LNCaP clone FGC (cell line): ENCODE results near the gene RAB21.

Source experiments
- DNase-seq: peaks from one replicate; pipeline ENCODE4 v3.0.0-alpha.2; 2011; ENCODE audit warnings: low read depth
- H3K4me3 ChIP-seq: 2 replicates; pipeline ENCODE4 v1.5.1; 2011; ENCODE audit warnings: mild to moderate bottlenecking, low read depth, low read length, control low read depth
- CTCF ChIP-seq: IDR thresholded peaks from 2 replicates; pipeline ENCODE4 v1.5.1; 2012; ENCODE audit warnings: mild to moderate bottlenecking; ENCODE audit not compliant: control insufficient read depth, insufficient read depth; ENCODE audit errors: extremely low read depth

The RAB21 gene

GRCh38 chr12:71754461-71755145 lies at the start of gene RAB21:
Gene RAB21, plus strand, starts transcription at chr12:71754863. Its CDS starts 267 bp downstream, at chr12:71755130.
- TF ChIP-seq CTCF, result no peak
- DNase-seq, result peak; percentile 87
- peak within 1 kb of the TSS; percentile 93 for H3K4me3 ChIP-seq

- H3K4me3 ChIP-seq, result no peak overlapping the region
These were observed 49.7 kb upstream of the RAB21 start for GRCh38 chr12:71704920-71705319.

GRCh38 chr12:71708658-71709057 lies 46.0 kb upstream of the RAB21 start:
- no peak overlapping the region for H3K4me3 ChIP-seq
- TF ChIP-seq CTCF, result no peak
- DNase-seq, result no peak

More at GRCh38 chr12:71704920-71705319, 49.7 kb upstream of the RAB21 start:
- no peak for DNase-seq
- no peak for TF ChIP-seq CTCF

- no peak for TF ChIP-seq CTCF
- no peak overlapping the region for H3K4me3 ChIP-seq
- DNase-seq, result no peak
These were observed 44.2 kb upstream of the RAB21 start for GRCh38 chr12:71710276-71711125.

- H3K4me3 ChIP-seq, result no peak overlapping the region
- TF ChIP-seq CTCF, result no peak
- DNase-seq, result no peak
These were observed 36.1 kb upstream of the RAB21 start for GRCh38 chr12:71718611-71719010.

GRCh38 chr12:71719647-71720370 lies 34.9 kb upstream of the RAB21 start:
- no peak for TF ChIP-seq CTCF
- H3K4me3 ChIP-seq, result no peak overlapping the region
- DNase-seq, result no peak
